Prostate gland (tissue), 2 donors: ENCODE results near the gene DGKB. TPM values are rescaled to one million over a fixed set of nuclear protein-coding genes. Genes with fewer than 3 reads are reported as not detected.

Experiments used
- DNase-seq: peaks from one replicate; pipeline ENCODE4 v3.0.0-alpha.2; 2019; ENCODE audit warnings: low spot score
- H3K27ac ChIP-seq, 2 donors: fragments of 200-600 bp; sonication (generic); 2 replicates each; pipeline ENCODE4 v1.5.1; 2017 to 2019
- H3K27me3 ChIP-seq: fragments of 200-600 bp; sonication (generic); replicated peaks from 2 replicates; pipeline ENCODE4 v1.5.1; 2019; ENCODE audit not compliant: insufficient read depth
- H3K36me3 ChIP-seq, 2 donors: fragments of 200-600 bp; sonication (generic); 1 replicate in 1 of 2; 2 replicates in 1 of 2; pipeline versions ENCODE4 v1.5.1 to v1.8.1; 2017 to 2019
- H3K4me1 ChIP-seq: fragments of 200-600 bp; sonication (generic); replicated peaks from 2 replicates; pipeline ENCODE4 v1.5.1; 2019
- H3K4me3 ChIP-seq, 2 donors: fragments of 200-600 bp; sonication (generic); 2 replicates each; pipeline ENCODE4 v1.5.1; 2017 to 2019
- H3K9me3 ChIP-seq: fragments of 200-600 bp; sonication (generic); 2 replicates; pipeline ENCODE4 v1.5.1; 2017
- CTCF ChIP-seq, 4 experiments: fragments of 200-600 bp in 2 of 4; fragments of 450-650 bp in 2 of 4; sonication (generic) in 2 of 4; IDR thresholded peaks; 1 replicate in 3 of 4; 2 replicates in 1 of 4; pipeline ENCODE4 v1.5.1; 2016 to 2019; ENCODE audit warnings: antibody characterized with exemption in 4 of 4, mild to moderate bottlenecking in 2 of 4, moderate library complexity in 2 of 4
- POLR2A ChIP-seq: fragments of 450-650 bp; IDR thresholded peaks from one replicate; pipeline ENCODE4 v1.6.1; 2016; ENCODE audit warnings: antibody characterized with exemption, mild to moderate bottlenecking
- POLR2AphosphoS5 ChIP-seq: sonication (generic); formaldehyde crosslinking; IDR thresholded peaks from one replicate; pipeline ENCODE4 v1.6.1; 2017; ENCODE audit warnings: antibody characterized with exemption
- WGBS: methylation state at CpG from one replicate; pipeline ENCODE4 v1.1.5; 2018; 5-methylcytosine and 5-hydroxymethylcytosine counted together
- intact Hi-C: fragments of 100-400 bp; cut with DNase I; formaldehyde crosslinking; loops from one replicate; pipeline ENCODE4 v1.14.2; 2022
- total RNA-seq, 2 donors: library from RNA; depleted of rRNA; stranded (reverse); fragments of >200 nt; gene quantifications; one replicate each; pipeline ENCODE4 v1.1.0, GENCODE V29; 2016

Gene DGKB
- total RNA-seq, 2 donors from 2014 or later = 0.45 TPM; not detected in 1

- no peak for TF ChIP-seq POLR2A
- no peak for TF ChIP-seq POLR2AphosphoS5
- no peak for TF ChIP-seq CTCF (IDR thresholded peaks at IDR 0.05)
- no peak for DNase-seq
- 69% methylated on average over 4 of the region's 4 CpGs for WGBS
Measured at GRCh38 chr7:14195871-14196270, 706.7 kb downstream of the DGKB start.

GRCh38 chr7:14195079-14195478 is 707.5 kb downstream of the DGKB start:
- Histone ChIP-seq H3K4me3 (no peak overlapping the region), H3K4me1 (no peaks in the 10 kb centered on the region), H3K9me3 (no peaks in the 10 kb centered on the region), H3K27me3 (no peaks in the 10 kb centered on the region), H3K36me3 (no peaks in the 10 kb centered on the region), H3K27ac (no peak overlapping the region)
- no peak for TF ChIP-seq POLR2A
- TF ChIP-seq CTCF (IDR thresholded peaks at IDR 0.05) = no peak
- TF ChIP-seq POLR2AphosphoS5 = no peak
- 77% methylated on average over 4 of the region's 4 CpGs for WGBS
- intact Hi-C loops = no loop called here
- DNase-seq = no peak

More at GRCh38 chr7:14195871-14196270, 706.7 kb downstream of the DGKB start:
- Histone ChIP-seq H3K36me3 (no peaks in the 10 kb centered on the region), H3K4me1 (no peaks in the 10 kb centered on the region), H3K27ac (no peak overlapping the region), H3K27me3 (no peaks in the 10 kb centered on the region), H3K9me3 (no peaks in the 10 kb centered on the region), H3K4me3 (no peak overlapping the region)
- intact Hi-C loops = no loop called here

- Histone ChIP-seq H3K27me3 (no peaks in the 10 kb centered on the region), H3K4me1 (no peaks in the 10 kb centered on the region), H3K36me3 (no peaks in the 10 kb centered on the region), H3K27ac (no peak overlapping the region), H3K9me3 (no peaks in the 10 kb centered on the region), H3K4me3 (no peak overlapping the region)
- no peak for DNase-seq
- intact Hi-C loops = no loop called here
- WGBS = 92% methylated on average over 4 of the region's 4 CpGs
- no peak for TF ChIP-seq CTCF (IDR thresholded peaks at IDR 0.05)
- no peak for TF ChIP-seq POLR2AphosphoS5
Measured at GRCh38 chr7:14191686-14192098, 710.9 kb downstream of the DGKB start.

- 86% methylated on average over 10 of the region's 10 CpGs for WGBS
- DNase-seq = no peak
- no peaks in the 10 kb centered on the region for H3K36me3 ChIP-seq
- intact Hi-C loops = no loop called here
- no peak overlapping the region for H3K27ac ChIP-seq
- TF ChIP-seq POLR2A = no peak
- TF ChIP-seq CTCF (IDR thresholded peaks at IDR 0.05) = no peak
- TF ChIP-seq POLR2AphosphoS5 = no peak
- no peaks in the 10 kb centered on the region for H3K9me3 ChIP-seq
- no peaks in the 10 kb centered on the region for H3K27me3 ChIP-seq
- no peaks in the 10 kb centered on the region for H3K4me1 ChIP-seq
- no peak overlapping the region for H3K4me3 ChIP-seq
Measured at GRCh38 chr7:14184292-14184864, 718.2 kb downstream of the DGKB start.

- no peak overlapping the region for H3K27ac ChIP-seq
- intact Hi-C loops = no loop called here
- TF ChIP-seq POLR2A (no peak), CTCF (IDR thresholded peaks at IDR 0.05) (no peak), POLR2AphosphoS5 (no peak)
- no peaks in the 10 kb centered on the region for H3K27me3 ChIP-seq
- no peak overlapping the region for H3K4me3 ChIP-seq
- 88% methylated on average over 6 of the region's 6 CpGs for WGBS
- no peak for DNase-seq
- H3K36me3 ChIP-seq = no peaks in the 10 kb centered on the region
- H3K9me3 ChIP-seq = no peaks in the 10 kb centered on the region
- no peaks in the 10 kb centered on the region for H3K4me1 ChIP-seq
Measured at GRCh38 chr7:14179781-14180180, 722.8 kb downstream of the DGKB start.
